Measurements from ENCODE around the gene THADA.
A peak's percentile ranks its signal among the peaks of the same experiment; 100 is the strongest.

THADA gene

DNA sequence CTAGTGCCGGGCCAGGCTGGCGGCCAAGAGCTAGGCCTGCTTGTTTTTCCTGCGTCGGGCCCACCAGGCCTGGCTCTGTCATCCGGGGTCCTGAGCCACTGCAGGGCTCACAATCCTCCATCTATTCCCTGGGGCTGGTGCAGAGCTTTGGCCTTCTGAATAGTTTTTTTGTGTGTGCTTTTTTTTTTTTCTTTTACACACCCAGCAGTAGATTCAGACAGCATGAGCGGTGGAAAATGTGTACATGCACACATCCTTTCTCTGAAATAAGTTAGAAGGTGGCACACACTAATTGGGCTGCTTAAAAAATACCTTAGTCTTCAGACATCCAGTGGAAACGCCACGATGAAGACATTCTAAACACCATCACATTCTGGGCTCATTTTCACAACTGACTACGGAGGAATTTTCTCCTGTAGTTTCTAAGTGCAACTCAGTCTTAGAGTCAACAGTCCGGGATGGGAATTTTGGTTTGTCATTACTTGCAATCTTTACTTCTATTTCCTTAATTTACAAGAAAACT, 375.5 kb downstream of the THADA start:
- no peak for DNase-seq

DNA sequence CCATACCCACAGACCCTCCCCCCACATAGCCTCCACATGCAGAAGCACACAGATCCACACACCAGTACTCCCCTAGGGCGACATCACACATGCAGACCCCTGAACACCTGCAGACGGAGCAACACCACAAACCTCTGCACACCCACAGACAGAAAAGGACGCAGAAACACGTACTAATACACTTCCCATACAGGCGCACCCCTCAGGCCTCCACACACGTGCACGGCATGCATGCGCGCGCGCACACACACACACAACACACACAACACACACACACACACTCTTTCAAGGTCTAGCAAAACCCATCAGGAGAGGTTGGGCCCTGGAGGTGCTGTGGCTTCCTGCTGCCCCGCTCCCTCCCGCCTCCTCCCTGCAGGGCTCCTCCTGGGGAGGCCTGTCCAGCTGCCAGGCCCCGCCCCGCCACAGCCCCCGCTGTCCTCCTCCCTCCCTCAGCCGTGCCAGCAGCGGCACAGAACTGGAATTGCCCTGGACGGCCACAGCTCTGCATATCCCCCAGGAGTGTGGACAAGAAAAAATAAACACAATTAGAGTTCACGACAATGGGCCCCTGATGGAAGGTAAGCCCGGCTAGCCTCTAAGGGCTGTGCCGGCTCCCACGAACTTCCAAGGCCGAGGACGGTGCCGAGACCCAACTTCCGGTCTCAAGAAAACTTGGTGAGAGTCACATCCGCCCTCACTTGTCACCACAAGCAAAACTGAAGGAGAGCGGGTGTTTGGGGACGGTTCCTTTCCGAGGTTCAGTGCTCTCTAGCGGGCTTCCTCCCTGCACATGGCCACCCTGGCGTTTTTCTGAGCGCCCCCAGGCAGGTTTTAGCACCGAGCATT, 376.2 kb downstream of the THADA start:
- no peak for DNase-seq

DNA sequence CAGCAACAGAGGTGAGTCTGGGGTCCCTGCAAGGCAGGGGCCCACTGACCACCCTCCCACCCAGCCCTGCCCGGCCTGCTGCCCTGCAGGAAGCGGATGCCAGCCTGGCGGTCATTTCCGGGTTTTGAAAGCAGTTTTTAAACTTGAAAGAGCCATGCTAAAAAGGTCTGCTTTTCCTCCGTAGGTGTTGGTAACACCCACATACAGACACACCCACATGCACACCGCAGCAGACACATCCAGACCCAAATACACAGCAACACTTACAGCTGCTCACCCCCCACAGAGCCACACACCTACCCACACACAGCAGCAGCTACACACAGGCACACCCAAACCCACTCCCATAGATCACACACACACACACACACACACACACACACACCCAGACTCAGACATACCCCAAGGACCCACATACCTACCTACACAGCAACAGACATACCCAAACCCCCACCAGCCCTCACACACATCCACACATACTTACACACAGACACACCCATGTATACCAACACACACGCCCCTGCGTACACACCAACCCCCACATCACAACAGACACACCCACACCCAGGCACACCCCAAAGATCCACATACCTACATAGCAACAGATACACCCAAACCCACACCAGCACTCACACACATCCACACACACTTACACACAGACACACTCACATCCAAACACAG, 377.0 kb downstream of the THADA start:
- no peak for DNase-seq

DNA sequence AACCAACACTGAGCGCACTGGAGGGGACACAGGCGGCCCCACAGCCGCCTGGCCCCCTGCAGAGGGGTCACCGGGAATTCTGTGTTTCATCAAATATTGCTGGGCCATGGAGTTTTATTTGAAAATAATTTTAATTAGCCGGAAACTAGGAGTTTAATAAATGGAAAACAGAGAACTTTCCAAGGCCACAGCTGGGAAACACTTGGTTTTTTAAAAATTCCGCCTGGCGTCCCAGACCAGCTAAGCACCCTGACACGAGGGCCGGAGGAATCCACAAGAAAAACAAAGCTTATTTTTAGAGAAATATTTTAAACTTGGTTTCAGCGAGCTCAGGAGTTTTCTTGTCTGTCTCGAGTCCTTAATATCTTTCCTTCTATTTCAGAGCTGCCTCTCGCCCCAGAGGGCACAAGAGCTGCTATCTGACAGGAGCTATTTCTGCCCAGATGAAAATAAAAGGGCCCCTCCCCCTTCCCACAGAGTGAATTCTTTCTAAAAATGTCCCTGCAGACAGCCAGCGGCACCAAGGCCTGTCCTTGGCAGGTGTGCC, 377.6 kb downstream of the THADA start:
- DNase-seq = no peak

- DNase-seq = peak; percentile 79
Measured at GRCh38 chr2:43217228-43218154, 378.3 kb downstream of the THADA start.

DNA sequence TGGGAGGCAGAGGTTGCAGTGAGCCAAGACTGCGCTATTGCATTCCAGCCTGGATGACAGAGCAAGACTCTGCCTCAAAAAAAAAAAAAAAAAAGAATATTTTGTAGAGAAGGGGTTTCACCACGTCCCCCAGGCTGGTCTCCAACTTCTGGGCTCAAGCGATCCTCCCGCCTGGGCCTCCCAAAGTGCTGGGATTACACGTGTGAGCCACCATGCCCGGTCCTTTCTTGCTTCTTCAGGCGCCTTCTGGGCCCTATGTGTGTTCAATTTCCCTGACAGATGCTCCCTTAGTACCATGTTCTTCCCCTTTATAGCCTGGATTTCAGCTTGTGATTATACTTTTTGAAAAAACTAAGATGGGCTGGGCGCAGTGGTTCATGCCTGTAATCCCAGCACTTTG, 379.2 kb downstream of the THADA start:
- no peak for DNase-seq

DNA sequence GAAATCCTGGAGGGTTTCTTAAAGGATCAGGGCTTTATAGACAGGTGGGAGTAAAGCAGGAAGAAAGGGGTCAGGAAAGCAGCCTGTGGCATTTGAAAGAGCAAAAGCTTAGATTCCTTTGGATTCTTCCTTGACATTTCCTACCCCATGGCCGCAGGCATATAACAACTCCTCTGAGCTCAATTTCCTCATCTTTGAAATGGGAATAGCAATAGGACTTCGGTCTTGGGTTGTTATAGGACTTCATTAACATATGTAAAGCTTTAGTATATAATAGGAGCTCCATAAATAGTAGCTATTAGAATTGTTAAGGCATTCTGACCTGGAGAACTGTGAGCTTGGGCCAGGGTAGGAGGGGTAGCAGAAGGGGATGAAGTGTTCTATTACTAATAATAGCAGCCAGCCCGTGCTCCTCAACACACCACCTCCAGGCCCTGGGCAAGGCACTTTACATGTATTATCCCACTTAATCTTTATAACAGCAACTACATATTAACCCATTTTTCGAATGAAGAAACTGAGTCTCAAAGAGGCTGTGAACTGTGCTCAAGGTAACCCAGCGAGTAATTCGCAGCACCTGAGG, 380.1 kb downstream of the THADA start:
- no peak for DNase-seq

GRCh38 chr2:43214253-43214652, 381.6 kb downstream of the THADA start:
- no peak for DNase-seq

DNA sequence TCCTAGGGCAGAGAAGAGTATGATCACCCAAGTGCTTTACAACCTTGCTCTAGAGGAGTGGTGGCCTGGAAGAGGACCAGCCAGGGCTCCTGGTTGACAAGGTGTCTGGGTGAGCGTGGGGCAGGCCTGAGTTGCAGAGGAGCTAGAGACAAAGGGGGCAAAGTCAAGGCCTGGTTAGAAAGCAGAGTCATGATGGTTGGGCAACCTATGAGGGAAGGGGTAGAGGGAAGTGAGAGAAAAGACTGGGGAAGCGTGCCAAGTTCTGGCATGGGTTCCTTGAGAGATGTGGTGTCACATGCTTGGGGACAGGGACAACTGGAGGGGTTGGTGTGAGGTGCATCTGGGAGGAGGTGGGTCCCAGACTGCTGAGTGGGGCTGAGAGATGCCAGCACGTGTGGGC, 382.9 kb downstream of the THADA start:
- DNase-seq = no peak

GRCh38 chr2:43212216-43212835, 383.5 kb downstream of the THADA start:
- no peak for DNase-seq

DNA sequence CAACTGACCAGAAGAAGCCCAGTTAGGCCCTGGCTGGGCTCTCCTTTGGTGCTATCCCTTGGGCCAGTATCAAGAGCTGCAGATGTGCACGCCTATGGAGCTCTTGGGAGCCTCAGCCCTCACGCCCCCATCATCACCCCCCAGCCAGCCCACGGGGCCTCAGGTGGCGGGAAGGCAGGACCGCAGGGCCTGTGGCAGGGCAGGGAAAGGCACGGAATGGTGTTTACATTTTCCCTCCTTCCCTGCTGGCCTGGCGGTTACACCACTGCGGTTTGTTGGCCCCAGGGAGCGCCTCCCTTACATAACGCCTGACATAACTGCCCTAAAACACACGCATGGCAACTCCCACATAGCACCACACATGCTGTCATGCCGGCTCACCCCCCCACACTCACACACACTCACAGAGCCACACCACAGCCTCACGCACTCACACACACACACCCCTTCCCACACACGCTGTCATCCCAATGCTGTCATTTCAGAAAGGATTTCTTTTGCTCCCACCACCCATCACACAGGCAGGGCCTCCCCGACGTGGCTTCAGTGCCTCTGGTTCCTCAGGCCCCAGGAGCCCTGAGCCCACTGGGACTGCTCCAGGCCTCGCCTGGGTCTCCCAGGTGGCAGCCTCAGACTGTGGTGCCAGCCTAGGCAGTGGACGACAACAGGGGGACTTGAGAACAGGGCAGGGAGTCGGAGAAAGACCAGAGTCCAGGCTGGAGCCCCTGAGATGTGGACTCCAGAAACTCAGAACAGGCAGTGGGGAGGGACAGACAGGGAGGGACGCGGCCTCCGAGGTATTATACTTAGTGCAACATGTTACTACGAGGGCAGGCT, 385.2 kb downstream of the THADA start:
- peak; percentile 29 for DNase-seq

GRCh38 chr2:43210125-43210466, 385.7 kb downstream of the THADA start:
- no peak for DNase-seq

DNA sequence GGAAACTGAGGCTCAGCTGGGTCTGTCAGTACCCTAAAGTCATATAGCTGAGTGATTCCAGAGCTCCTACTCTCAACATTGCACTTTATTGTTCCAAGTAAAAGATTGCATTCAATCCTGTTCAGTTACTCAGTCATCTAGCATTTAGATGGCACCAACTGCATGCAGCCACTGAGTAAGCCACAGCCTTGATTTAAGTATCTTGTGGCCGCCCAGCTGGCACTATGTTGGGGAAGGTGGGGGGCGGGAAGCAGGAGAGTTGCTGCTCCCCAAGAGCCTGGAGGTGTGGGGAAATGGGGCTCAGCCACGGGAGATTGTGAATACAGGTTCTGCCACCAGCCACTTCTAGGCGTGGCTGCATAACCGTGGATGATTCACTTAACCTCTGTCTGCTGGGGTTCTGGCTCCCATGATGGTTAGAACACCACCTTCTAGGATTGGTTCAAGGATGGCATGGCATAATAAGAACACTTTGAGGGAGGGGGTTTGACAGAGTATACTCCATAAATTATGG, 386.6 kb downstream of the THADA start:
- DNase-seq = no peak

GRCh38 chr2:43207553-43208300, 388.1 kb downstream of the THADA start:
- no peak for DNase-seq

- DNase-seq = no peak
Measured at GRCh38 chr2:43206602-43207001, 389.2 kb downstream of the THADA start.

DNA sequence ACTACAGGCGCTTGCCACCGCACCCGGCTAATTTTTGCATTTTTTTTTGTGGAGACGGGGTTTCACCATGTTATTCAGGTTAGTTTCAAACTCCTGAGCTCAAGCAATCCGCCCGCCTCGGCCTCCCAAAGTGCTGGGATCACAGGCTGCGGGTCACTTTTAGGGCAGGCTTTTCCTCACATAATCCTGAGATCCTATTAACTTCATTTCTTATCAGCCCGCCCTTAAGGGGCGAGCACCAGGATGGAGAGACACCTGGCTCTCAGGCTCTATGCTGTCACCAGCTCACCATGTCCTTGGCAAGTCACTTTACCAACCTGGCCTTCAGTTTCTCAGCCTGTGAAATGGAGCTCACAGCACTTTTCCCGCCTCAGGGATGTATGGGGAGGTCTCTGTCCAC, 392.5 kb downstream of the THADA start:
- DNase-seq = no peak

DNA sequence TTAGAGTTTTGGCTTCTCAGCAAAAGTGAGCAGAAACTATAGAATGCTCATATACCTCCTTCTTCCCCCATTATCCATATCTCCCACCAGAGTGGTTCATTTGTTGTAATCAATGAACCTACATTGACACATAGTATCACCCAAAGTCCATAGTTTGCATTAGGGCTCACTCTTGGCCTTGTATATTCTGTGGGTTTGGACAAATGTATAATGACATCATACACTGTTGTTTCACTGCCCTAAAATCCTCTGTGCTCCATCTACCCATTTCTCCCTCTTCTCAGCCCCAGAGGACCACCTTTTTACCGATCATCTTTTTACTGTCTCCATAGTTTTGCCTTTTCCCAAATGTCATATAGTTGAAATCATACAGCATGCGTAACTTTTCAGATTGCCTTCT, 393.5 kb downstream of the THADA start:
- DNase-seq = no peak

GRCh38 chr2:43201497-43201896, 394.3 kb downstream of the THADA start:
- no peak for DNase-seq

DNA sequence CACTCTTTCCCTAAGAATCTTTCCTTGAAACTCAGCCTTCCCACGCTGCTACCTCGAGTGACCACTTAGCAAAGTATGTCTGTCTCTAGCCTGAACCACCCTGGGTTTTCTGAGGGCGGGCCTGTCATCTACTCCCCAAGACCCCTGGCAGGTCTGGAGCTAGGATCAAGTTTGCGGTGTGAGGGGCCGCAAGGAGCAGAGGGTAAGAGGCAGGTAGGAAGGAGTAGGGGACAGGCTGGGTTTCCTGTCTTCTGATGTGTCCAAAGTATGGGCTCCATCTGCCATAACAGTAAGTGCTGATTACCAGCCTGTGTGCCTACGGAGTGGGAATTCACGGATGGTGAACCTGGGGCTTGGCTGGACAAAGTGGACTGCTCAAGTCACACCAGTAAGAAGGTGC, 394.8 kb downstream of the THADA start:
- no peak for DNase-seq
